HFF-Myc (cell line): ENCODE results near the gene MAN1C1.

ENCODE experiments used
- DNase-seq: peaks from one replicate; pipeline ENCODE4 v3.0.0-alpha.2; 2011; ENCODE audit warnings: low read depth; ENCODE audit errors: extremely low read depth
- H3K4me3 ChIP-seq: replicated peaks from 2 replicates; pipeline ENCODE4 v1.5.1; 2011; ENCODE audit warnings: low read depth, mild to moderate bottlenecking, control low read depth, low read length
- CTCF ChIP-seq: IDR thresholded peaks from 2 replicates; pipeline ENCODE4 v1.5.1; 2012; ENCODE audit warnings: mild to moderate bottlenecking, low read depth, low read length, control low read depth; ENCODE audit errors: missing control alignments

MAN1C1 gene

GRCh38 chr1:25668931-25669573 lies 52.5 kb downstream of the MAN1C1 start:
- no peak for TF ChIP-seq CTCF
- no peak for DNase-seq
- no peak overlapping the region for H3K4me3 ChIP-seq

- no peak for TF ChIP-seq CTCF
- H3K4me3 ChIP-seq: no peak overlapping the region
- DNase-seq: no peak
These were observed 53.4 kb downstream of the MAN1C1 start for GRCh38 chr1:25669781-25670567.

- no peak for TF ChIP-seq CTCF
- DNase-seq: no peak
- no peak overlapping the region for H3K4me3 ChIP-seq
These were observed 55.3 kb downstream of the MAN1C1 start for GRCh38 chr1:25671929-25672328.

- no peak overlapping the region for H3K4me3 ChIP-seq
- no peak for DNase-seq
- no peak for TF ChIP-seq CTCF
These were observed 56.3 kb downstream of the MAN1C1 start for GRCh38 chr1:25672763-25673409.

- no peak overlapping the region for H3K4me3 ChIP-seq
- no peak for TF ChIP-seq CTCF
- DNase-seq: no peak
These were observed 56.9 kb downstream of the MAN1C1 start for GRCh38 chr1:25673456-25673855.

- TF ChIP-seq CTCF: no peak
- no peak overlapping the region for H3K4me3 ChIP-seq
- no peak for DNase-seq
These were observed 57.6 kb downstream of the MAN1C1 start for GRCh38 chr1:25673962-25674806.
